ENCODE data around the gene TGFBR3. TPM values are rescaled to one million over a fixed set of nuclear protein-coding genes. Genes with fewer than 3 reads are reported as not detected.
A peak's percentile ranks its signal among the peaks of the same experiment; 100 is the strongest.

Gene TGFBR3
- total RNA-seq, 4 donors from 2014 or later, result 32.9 to 138 (median 58.8) TPM

DNA sequence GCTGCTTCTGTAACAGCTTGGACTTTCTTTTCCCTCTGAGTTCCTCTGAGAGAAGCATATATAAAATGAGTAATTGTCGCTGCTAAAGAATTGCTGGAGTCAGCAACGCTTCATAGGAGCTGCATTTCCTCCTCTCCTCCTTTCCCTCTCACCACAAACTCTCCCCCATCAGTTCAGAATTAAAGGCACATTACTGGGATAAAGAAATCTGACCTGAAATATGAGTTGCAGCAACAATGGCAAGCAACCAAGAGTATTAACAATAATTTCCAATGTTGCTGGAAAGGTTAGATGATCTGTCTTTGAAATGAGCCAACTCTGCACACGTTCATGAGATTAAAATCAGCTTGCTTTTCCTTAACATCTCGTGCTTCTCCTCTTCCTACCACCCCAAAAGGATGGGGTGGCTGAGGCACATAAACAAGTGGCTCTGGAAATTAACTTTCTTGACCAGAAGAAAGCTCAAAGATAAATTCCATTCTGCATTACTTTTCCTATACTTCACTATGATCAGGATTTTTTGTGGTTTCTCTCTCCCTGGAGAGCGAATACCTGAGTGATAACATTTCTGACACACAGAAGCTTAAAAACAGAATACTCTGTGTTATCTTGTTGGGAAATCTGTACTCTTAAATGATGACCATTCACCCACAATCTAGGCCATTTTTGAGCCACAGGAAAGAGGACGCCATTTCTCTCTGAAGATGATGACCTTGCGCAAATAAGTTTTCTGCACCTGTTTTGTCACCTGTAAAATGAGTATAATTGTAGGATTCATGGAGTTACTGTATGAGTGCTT is 90.2 kb downstream of the TGFBR3 start:
- TF ChIP-seq POLR2AphosphoS5 (IDR thresholded peaks at IDR 0.05) (peak in 2 of 3 donors; percentile 6 to 21), EP300 (IDR thresholded peaks at IDR 0.05; ENCODE audit: low read depth) (no peak), POLR2A (IDR thresholded peaks at IDR 0.05) (no peak)
- H3K4me1 ChIP-seq, result peaks cover 9 to 38% (median 26%) of the 10 kb centered on the region in 4 donors
- in situ Hi-C loops (cut with MboI; ENCODE audit: low pct_ligation_motif_present in 1 of 4, low pct_unique_long_range_greater_than_20kb in 1 of 4, low sequenced_read_pairs in 3 of 4) (no loop called here), intact Hi-C loops (cut with DNase I; ENCODE audit: low total_unique reads) (loop anchor here (5.0 kb wide), 1 partner anchor 92 kb away; the partner anchor contains the start of gene TGFBR3)
- H3K27ac ChIP-seq, result peak overlapping the region; percentile 0 to 78 (median 55)
- no peaks in the 10 kb centered on the region for H3K27me3 ChIP-seq
- DNase-seq, result no peak
- no peaks in the 10 kb centered on the region for H3K9me3 ChIP-seq
- WGBS, 2 donors (ENCODE audit: low coverage in 1 of 2), result 70 to 77% methylated on average over 6 to 7 of the region's 7 CpGs
- H3K4me3 ChIP-seq, result no peak overlapping the region
- H3K36me3 ChIP-seq, result no peaks in the 10 kb centered on the region

DNA sequence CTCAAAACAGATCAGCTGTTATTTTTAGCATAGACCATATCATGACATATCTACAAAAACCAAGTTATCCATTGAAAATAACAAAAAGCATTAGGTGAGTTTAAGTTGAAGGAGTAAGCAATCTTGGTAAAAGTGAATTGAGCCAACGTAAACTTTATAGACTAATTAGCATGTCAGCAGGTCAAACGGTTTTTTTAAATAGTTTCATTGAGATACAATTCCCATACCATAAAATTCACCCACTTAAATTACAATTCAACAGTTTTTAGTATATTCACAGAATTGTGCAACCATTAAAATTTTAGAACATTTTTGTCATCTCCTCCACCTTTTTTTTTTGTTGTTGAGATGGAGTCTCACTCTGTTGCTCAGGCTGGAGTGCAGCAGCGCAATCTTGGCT is 92.1 kb downstream of the TGFBR3 start:
- in situ Hi-C loops (cut with MboI; ENCODE audit: low pct_ligation_motif_present in 1 of 4, low pct_unique_long_range_greater_than_20kb in 1 of 4, low sequenced_read_pairs in 3 of 4), result no loop called here

DNA sequence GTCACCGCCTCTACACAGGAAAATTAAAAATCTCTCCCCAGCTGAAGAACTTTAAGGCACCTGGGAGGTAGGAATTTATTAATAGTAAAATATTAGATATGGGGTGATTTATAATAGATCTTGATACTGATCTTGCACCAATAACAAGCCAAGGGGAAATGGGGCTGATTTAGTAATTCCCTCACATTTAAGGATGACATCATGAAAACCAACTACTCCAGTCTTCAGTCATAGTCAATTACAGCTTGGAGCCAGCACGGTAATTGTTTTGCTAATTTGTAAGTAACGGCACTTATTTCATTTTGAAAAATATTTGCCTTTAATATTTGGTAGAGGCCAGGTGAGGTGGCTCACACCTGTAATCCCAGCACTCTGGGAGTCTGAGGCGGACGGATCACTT is 92.8 kb downstream of the TGFBR3 start:
- no peak for DNase-seq
- intact Hi-C loops (cut with DNase I; ENCODE audit: low total_unique reads) (no loop called here), in situ Hi-C loops (cut with MboI; ENCODE audit: low pct_ligation_motif_present in 1 of 4, low pct_unique_long_range_greater_than_20kb in 1 of 4, low sequenced_read_pairs in 3 of 4) (no loop called here)
- TF ChIP-seq POLR2A (IDR thresholded peaks at IDR 0.05) (no peak), POLR2AphosphoS5 (IDR thresholded peaks at IDR 0.05) (no peak), EP300 (IDR thresholded peaks at IDR 0.05; ENCODE audit: low read depth) (no peak)
- TF ChIP-seq, protein P1, sequence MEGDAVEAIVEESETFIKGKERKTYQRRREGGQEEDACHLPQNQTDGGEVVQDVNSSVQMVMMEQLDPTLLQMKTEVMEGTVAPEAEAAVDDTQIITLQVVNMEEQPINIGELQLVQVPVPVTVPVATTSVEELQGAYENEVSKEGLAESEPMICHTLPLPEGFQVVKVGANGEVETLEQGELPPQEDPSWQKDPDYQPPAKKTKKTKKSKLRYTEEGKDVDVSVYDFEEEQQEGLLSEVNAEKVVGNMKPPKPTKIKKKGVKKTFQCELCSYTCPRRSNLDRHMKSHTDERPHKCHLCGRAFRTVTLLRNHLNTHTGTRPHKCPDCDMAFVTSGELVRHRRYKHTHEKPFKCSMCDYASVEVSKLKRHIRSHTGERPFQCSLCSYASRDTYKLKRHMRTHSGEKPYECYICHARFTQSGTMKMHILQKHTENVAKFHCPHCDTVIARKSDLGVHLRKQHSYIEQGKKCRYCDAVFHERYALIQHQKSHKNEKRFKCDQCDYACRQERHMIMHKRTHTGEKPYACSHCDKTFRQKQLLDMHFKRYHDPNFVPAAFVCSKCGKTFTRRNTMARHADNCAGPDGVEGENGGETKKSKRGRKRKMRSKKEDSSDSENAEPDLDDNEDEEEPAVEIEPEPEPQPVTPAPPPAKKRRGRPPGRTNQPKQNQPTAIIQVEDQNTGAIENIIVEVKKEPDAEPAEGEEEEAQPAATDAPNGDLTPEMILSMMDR (IDR thresholded peaks at IDR 0.05), result no peak
- Histone ChIP-seq H3K36me3 (no peaks in the 10 kb centered on the region), H3K4me1 (peaks cover 9 to 40% (median 26%) of the 10 kb centered on the region in 4 donors), H3K27ac (peak overlapping the region; percentile 38 to 78 (median 56)), H3K9me3 (no peaks in the 10 kb centered on the region), H3K27me3 (no peaks in the 10 kb centered on the region), H3K4me3 (no peak overlapping the region)
- 75 to 90% methylated on average over 1 to 5 of the region's 5 CpGs for WGBS, 2 donors (ENCODE audit: low coverage in 1 of 2)

More for the DNA sequence above, 92.1 kb downstream of the TGFBR3 start:
- Histone ChIP-seq H3K9me3 (no peaks in the 10 kb centered on the region), H3K36me3 (no peaks in the 10 kb centered on the region), H3K27ac (peak overlapping the region in 2 of 4 donors; percentile 58 to 78), H3K4me1 (peaks cover 9 to 40% (median 26%) of the 10 kb centered on the region in 4 donors), H3K27me3 (no peaks in the 10 kb centered on the region), H3K4me3 (no peak overlapping the region)
- WGBS, 2 donors (ENCODE audit: low coverage in 1 of 2), result 73 to 96% methylated on average over 3 of the region's 3 CpGs
- intact Hi-C loops (cut with DNase I; ENCODE audit: low total_unique reads), result no loop called here
- DNase-seq, result no peak
- no peak for TF ChIP-seq POLR2AphosphoS5 (IDR thresholded peaks at IDR 0.05)
- TF ChIP-seq EP300 (IDR thresholded peaks at IDR 0.05; ENCODE audit: low read depth), result no peak
- TF ChIP-seq, protein P1 (IDR thresholded peaks at IDR 0.05), result no peak
- no peak for TF ChIP-seq POLR2A (IDR thresholded peaks at IDR 0.05)

DNA sequence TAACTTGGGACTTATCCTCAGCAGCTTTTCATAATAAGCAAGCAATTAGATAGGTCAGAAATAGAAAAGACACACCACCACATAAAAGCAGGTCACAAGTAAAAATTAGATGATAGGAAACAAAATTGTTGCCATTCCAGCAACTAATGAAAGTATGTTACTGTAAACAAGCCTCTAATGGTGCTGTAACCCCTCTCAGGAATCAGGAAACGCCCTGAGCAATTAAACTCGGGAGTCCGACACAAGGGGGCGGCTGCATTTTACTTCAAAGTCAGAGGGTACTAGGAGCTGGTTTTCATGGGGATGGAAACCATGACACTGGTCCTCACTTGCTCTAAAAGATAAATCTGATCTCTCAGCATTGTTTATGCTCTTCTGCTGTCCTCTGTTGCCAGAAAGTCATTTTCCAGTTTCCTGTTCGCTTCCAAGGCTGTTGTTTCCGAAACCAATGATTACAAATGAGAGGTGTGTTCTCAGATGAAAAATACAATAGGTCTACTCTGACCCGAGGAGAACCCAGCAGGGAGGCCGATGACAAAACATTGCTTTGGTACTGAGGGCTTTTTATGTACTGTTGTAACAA is 93.4 kb downstream of the TGFBR3 start:
- no peaks in the 10 kb centered on the region for H3K9me3 ChIP-seq
- TF ChIP-seq POLR2AphosphoS5 (IDR thresholded peaks at IDR 0.05) (no peak), POLR2A (IDR thresholded peaks at IDR 0.05) (no peak), EP300 (IDR thresholded peaks at IDR 0.05; ENCODE audit: low read depth) (no peak)
- TF ChIP-seq, protein P1 (IDR thresholded peaks at IDR 0.05), result no peak
- DNase-seq, result no peak
- 37 to 61% methylated on average over 8 of the region's 8 CpGs for WGBS, 2 donors (ENCODE audit: low coverage in 1 of 2)
- H3K36me3 ChIP-seq, result no peaks in the 10 kb centered on the region
- intact Hi-C loops (cut with DNase I; ENCODE audit: low total_unique reads) (no loop called here), in situ Hi-C loops (cut with MboI; ENCODE audit: low pct_ligation_motif_present in 1 of 4, low pct_unique_long_range_greater_than_20kb in 1 of 4, low sequenced_read_pairs in 3 of 4) (no loop called here)
- peaks cover 9 to 43% (median 26%) of the 10 kb centered on the region in 4 donors for H3K4me1 ChIP-seq
- H3K27ac ChIP-seq, result peak overlapping the region; percentile 38 to 78 (median 56)
- H3K4me3 ChIP-seq, result no peak overlapping the region
- no peaks in the 10 kb centered on the region for H3K27me3 ChIP-seq
